IgD-negative memory B cell (primary cell): ENCODE results near the gene ST14. TPM values are rescaled to one million over a fixed set of nuclear protein-coding genes. Genes with fewer than 3 reads are reported as not detected.
"Not testable (repeated sequence)": the region's sequence is repeated elsewhere in the genome, so short reads cannot be mapped to it uniquely, and the experiment has no call there.

Experiments used
- H3K27ac Mint-ChIP-seq, 3 donors: one replicate each; pipeline ENCODE4 v1.8.0; 2020 to 2022; ENCODE audit warnings: mild to moderate bottlenecking in 3 of 3, mixed read lengths in 3 of 3, moderate library complexity in 1 of 3
- H3K27me3 Mint-ChIP-seq: one replicate; pipeline ENCODE4 v1.8.0; 2021; ENCODE audit warnings: mixed read lengths
- H3K36me3 Mint-ChIP-seq: one replicate; pipeline ENCODE4 v1.8.0; 2020; ENCODE audit warnings: mild to moderate bottlenecking, mixed read lengths
- H3K4me1 Mint-ChIP-seq, 3 donors: one replicate each; pipeline ENCODE4 v1.8.0; 2020 to 2022; ENCODE audit warnings: mixed read lengths in 3 of 3, mild to moderate bottlenecking in 1 of 3
- H3K4me3 Mint-ChIP-seq, 4 donors: one replicate each; pipeline ENCODE4 v1.8.0; 2020 to 2022; ENCODE audit warnings: mild to moderate bottlenecking in 4 of 4, mixed read lengths in 4 of 4, moderate library complexity in 3 of 4
- H3K9me3 Mint-ChIP-seq, 3 donors: one replicate each; pipeline ENCODE4 v1.8.0; 2020 to 2021; ENCODE audit warnings: mixed read lengths in 3 of 3, mild to moderate bottlenecking in 1 of 3
- polyA plus RNA-seq: library from polyadenylated mRNA; unstranded; fragments of 300-500 nt; fragmentation: Illumina TruSeq; gene quantifications from one replicate; pipeline ENCODE4 v1.2.3, GENCODE V29; 2021

Gene ST14
- polyA plus RNA-seq, 1 donor from 2014 or later, result 94.1 TPM

DNA sequence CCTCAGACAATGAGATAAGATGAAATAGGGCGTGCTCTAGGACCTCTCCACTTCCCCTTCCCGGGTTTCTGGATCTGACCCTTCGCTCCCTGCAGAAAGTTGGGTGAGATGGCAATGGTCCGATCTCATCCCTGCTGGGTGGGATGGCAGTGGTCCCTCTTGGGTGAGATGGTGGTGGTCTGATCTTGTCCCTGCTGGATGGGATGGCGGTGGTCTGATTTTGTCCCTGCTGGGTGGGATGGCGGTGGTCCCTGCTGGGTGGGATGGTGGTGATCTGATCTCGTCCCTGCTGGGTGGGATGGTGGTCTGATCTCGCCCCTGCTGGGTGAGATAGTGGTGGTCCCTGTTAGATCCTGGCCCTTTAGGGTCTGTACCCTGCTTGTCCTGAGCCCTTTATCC is 21.3 kb downstream of the ST14 start:
- Mint-ChIP-seq H3K27me3 (peaks cover 2% of the 10 kb centered on the region), H3K27ac (peak overlapping the region; percentile 94 to 100 (median 99)), H3K4me1 (peaks cover 30 to 52% (median 42%) of the 10 kb centered on the region in 3 donors), H3K4me3 (peak overlapping the region; percentile 44 to 94 (median 84)), H3K36me3 (peaks cover 4% of the 10 kb centered on the region), H3K9me3 (peaks cover 0 to 1% (median 0%) of the 10 kb centered on the region in 3 donors)

DNA sequence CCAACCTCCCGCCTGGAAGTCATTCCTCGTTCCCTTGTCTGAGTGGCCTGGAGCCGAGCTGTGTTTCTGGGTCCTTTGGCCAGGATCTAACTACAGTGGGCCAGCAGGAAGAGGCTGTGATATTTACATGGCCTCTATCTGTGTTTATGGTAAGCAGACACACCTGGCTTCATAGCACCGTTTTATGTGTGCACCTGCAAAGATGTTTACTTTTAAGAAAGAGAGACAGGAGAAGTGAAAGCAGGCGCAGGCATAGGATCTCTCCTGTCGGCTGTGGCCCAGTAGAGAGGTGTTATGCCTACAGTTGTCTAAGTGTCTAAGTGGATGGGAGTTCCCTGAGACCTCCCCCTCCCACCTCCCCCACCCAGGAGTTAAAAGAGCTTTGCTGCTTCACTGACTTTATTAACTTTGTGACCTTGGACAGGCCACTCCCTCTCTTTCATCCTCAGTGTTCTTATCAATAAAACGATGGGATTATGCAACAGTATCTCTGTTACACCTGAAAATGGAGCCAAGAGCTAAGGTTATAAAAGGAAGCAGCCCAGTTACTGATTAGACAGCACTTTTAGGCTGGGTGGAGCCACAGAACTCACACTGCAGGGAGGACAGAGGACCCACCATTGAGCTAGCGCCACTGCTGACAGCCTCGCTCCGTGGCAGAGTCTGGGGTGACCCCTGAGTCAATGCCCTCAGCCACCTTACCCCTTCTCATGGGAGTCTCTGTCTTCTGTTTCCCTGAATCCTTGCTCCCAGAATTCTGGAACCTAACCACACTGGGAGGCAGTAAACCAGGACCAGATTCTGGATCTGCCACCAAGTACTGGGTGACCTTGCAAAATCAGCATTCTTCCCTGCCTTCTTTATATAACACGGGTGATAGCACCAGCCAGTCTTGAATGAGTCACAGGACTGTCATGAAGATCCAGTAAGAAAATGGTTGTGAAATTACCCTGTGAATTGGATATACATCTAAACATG is 22.0 kb downstream of the ST14 start:
- Mint-ChIP-seq H3K4me1 (peaks cover 33 to 50% (median 41%) of the 10 kb centered on the region in 3 donors), H3K36me3 (peaks cover 3% of the 10 kb centered on the region)

DNA sequence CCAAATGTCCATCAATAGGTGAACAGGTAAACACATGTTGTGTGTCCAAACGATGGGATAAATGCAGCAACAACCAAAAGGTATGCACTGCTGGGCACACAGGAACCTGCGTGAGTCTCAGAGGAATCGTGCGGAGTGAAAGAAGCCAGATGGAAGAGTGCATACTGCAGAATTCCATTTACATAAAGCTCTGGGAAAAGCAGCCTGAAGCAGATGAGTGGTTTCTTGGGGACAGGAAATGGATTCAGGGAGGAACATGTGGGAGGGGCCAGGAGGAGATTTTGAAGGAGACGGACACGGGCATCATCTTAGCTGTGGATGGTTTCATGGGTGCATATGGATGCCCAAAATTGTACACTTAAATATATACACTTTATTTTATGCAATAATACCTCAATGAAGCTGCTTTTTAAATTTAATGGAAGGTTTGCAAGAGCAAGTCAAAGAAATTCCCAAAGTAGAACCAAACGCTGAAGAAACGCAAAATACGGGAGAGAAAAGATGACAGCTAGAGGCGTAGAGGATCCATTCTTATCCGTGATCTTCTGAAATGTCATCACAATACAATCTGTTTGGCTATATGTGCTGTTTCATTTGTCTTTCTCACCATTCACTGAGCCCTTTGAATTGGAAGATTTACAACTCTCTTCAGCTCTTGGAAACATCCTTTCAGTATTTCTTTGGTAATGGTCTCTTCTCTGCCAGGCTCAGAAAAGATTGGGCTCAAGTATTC is 24.5 kb downstream of the ST14 start:
- Mint-ChIP-seq H3K27ac (peak overlapping the region in 2 of 3 donors; percentile 67 to 75), H3K4me1 (peaks cover 33 to 39% (median 35%) of the 10 kb centered on the region in 3 donors), H3K27me3 (peaks cover 2% of the 10 kb centered on the region), H3K9me3 (no peaks in the 10 kb centered on the region), H3K36me3 (peaks cover 6% of the 10 kb centered on the region), H3K4me3 (peak overlapping the region in 1 of 4 donors; percentile 65)

More for the DNA sequence above, 22.0 kb downstream of the ST14 start:
- Mint-ChIP-seq H3K4me3 (peak overlapping the region; percentile 44 to 94 (median 84)), H3K27ac (peak overlapping the region; percentile 94 to 100 (median 99)), H3K27me3 (peaks cover 2% of the 10 kb centered on the region), H3K9me3 (no peaks in the 10 kb centered on the region)

DNA sequence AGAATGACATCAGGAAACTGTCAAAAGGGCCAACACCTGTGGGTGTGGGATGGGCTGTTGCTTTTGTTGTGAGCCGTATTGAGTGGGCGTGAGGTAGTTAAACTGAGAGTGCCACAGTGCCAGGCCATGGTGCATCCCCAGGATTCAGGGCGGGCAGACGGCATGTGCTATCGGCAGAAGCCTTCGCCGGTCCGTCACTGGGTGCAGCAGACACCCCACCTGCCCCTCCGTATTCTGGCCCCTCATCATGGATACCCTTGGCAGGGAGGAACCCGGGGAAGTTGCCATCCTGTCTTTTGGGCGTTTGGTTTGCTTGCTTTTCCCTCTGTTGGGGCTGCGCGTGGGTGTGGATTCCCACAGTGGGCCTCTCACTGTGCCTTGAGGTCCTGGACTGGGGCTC is 27.5 kb downstream of the ST14 start:
- peaks cover 9% of the 10 kb centered on the region for H3K36me3 Mint-ChIP-seq
- H3K27ac Mint-ChIP-seq, result peak overlapping the region in 2 of 3 donors; percentile 45 to 80
- no peaks in the 10 kb centered on the region for H3K9me3 Mint-ChIP-seq
- no peaks in the 10 kb centered on the region for H3K27me3 Mint-ChIP-seq
- no peak overlapping the region for H3K4me3 Mint-ChIP-seq
- H3K4me1 Mint-ChIP-seq, result peaks cover 11% of the 10 kb centered on the region in 3 donors

DNA sequence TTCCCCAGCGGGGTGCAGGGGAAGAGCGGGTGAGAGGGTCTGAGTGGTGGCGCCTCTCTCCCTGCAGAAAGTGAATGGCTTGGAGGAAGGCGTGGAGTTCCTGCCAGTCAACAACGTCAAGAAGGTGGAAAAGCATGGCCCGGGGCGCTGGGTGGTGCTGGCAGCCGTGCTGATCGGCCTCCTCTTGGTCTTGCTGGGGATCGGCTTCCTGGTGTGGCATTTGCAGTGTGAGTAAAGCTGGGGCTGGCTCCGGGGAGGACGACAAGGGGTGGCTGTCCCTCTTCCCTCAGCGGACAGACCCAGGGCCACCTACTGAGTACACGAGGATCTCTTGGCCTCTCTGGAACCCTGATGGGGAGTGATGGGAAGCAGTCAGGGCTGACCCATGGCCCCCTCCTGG is 28.5 kb downstream of the ST14 start:
- Mint-ChIP-seq H3K4me3 (no peak overlapping the region), H3K9me3 (no peaks in the 10 kb centered on the region), H3K4me1 (peaks cover 7 to 11% (median 10%) of the 10 kb centered on the region in 3 donors), H3K27ac (no peak overlapping the region), H3K27me3 (no peaks in the 10 kb centered on the region), H3K36me3 (peaks cover 9% of the 10 kb centered on the region)

DNA sequence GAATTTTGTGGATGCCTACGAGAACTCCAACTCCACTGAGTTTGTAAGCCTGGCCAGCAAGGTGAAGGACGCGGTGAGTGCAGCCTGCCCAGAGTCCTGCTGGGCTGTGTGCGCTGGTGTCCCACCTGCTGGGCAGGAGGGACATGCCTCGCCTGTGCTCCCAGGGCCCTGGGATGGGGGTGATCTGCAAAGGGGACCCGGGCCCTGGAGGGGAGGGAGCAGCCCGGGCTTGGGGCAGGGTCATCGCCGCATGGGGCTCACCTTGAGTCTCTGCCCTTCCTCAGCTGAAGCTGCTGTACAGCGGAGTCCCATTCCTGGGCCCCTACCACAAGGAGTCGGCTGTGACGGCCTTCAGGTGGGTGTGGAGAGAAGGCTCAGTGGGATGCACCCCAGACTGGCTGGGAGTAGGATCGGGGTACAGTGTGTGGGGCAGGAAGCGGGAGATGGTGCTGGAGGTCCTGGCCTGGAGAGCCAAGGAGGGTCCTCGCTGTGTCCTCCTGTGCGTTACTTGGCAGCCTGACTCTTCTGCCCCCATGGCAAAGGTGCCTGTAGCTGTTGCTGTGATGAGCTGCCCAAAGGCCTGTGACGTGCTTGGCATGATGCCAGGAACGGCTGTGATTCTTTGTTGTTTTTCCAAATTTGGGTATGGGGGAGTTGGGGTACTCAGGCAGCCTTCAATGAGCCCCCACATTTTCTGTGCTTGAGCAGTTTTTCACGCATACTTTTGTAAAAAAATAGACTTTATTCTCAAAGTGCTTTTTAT is 29.2 kb downstream of the ST14 start:
- peaks cover 9% of the 10 kb centered on the region for H3K36me3 Mint-ChIP-seq
- H3K4me1 Mint-ChIP-seq, result peaks cover 6 to 11% (median 7%) of the 10 kb centered on the region in 3 donors
- no peaks in the 10 kb centered on the region for H3K27me3 Mint-ChIP-seq
- H3K4me3 Mint-ChIP-seq, result peak overlapping the region in 2 of 4 donors; percentile 9 to 47
- peak overlapping the region in 1 of 3 donors; percentile 74 for H3K27ac Mint-ChIP-seq
- no peaks in the 10 kb centered on the region for H3K9me3 Mint-ChIP-seq

DNA sequence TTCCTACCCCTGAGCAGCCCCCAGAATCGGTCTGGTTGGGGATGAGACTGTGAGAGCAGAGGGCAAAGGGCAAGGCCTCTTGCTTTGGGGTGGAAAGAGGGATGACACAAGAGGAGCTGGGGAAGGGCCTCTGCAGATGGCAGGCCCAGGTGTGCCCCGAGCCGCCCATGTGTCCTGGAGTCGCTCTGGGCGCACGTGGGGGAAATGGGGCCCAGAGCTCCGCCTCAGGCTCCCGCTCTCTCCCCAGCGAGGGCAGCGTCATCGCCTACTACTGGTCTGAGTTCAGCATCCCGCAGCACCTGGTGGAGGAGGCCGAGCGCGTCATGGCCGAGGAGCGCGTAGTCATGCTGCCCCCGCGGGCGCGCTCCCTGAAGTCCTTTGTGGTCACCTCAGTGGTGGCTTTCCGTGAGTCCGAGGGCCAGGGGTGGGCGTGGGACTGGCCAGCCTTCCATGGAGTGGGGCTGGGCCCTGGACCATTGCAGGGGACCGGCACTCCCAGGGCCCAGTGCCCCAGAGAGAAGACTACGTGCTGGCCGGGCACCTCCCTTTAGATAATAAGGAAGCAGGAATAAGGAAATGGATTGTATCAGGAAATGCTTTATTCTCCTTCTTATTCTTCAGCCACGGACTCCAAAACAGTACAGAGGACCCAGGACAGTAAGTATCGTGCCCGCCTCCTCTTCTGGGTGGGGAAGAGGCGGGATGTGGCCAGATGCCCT is 30.1 kb downstream of the ST14 start:
- Mint-ChIP-seq H3K36me3 (peaks cover 10% of the 10 kb centered on the region), H3K27ac (peak overlapping the region in 1 of 3 donors; percentile 74), H3K27me3 (no peaks in the 10 kb centered on the region), H3K4me1 (peaks cover 0 to 11% (median 3%) of the 10 kb centered on the region in 3 donors), H3K9me3 (no peaks in the 10 kb centered on the region), H3K4me3 (no peak overlapping the region)

DNA sequence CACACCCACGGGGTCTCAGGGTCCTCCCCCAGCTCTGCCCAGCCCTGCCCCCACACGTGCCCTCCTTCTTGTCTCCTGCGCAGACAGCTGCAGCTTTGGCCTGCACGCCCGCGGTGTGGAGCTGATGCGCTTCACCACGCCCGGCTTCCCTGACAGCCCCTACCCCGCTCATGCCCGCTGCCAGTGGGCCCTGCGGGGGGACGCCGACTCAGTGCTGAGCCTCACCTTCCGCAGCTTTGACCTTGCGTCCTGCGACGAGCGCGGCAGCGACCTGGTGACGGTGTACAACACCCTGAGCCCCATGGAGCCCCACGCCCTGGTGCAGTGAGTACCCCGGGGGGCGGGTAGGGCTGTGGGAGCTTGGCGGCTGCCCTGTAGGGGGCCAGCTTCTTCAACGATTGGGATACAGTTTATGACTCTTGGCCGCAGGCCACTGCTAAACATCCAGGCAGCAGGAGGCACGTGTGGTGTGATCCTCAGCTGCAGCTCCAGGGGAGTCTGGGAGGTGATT is 30.8 kb downstream of the ST14 start:
- H3K4me1 Mint-ChIP-seq, result peaks cover 0 to 11% (median 3%) of the 10 kb centered on the region in 3 donors
- H3K27ac Mint-ChIP-seq, result no peak overlapping the region
- peaks cover 8% of the 10 kb centered on the region for H3K36me3 Mint-ChIP-seq
- no peaks in the 10 kb centered on the region for H3K27me3 Mint-ChIP-seq
- H3K4me3 Mint-ChIP-seq, result no peak overlapping the region
- no peaks in the 10 kb centered on the region for H3K9me3 Mint-ChIP-seq

DNA sequence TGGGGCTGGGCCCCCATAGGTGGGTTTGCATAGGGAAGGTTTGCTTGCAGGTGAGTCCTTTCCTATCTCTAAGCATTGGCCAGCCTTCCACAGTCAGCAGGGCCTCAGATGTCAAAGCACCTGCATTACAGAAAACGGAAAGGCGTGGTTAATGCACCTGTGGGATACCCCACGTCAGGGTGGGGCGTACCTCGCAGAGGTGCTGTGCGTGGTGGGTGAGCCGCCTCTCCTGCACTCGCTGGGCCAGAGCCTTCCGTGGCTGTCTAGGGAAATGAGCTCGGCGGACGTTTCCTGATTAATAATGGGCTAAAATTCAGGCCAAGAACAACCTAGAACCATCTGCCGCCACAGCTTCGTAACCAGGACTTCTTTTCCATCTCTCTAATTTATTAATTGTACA is 32.3 kb downstream of the ST14 start:
- Mint-ChIP-seq H3K36me3 (peaks cover 6% of the 10 kb centered on the region), H3K9me3 (no peaks in the 10 kb centered on the region), H3K4me1 (peaks cover 0 to 1% (median 0%) of the 10 kb centered on the region in 3 donors), H3K27ac (no peak overlapping the region), H3K27me3 (no peaks in the 10 kb centered on the region), H3K4me3 (no peak overlapping the region)

DNA sequence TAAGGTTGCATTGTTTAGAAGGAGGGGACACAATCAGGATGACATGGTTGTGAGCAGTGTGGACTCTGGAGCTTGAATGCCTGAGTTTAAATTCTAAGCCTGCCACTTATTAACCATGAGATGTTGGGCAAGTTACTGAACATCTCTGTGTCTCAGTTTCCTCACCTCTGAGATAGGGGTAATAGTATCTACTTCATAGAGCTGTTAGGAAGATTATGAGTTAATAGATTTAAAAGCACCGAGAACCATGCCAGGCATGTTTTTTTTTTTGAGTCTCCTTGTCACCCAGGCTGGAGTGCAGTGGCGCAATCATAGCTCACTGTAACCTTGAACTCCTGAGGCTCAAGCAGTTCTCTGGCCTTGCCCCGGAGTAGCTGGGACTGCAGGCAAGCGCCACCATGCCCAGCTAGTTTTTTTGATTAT is 33.3 kb downstream of the ST14 start:
- H3K9me3 Mint-ChIP-seq, result no peaks in the 10 kb centered on the region
- H3K27ac Mint-ChIP-seq, result peak overlapping the region in 1 of 3 donors; percentile 32
- H3K27me3 Mint-ChIP-seq, result no peaks in the 10 kb centered on the region
- H3K4me1 Mint-ChIP-seq, result no peaks in the 10 kb centered on the region
- no peak overlapping the region for H3K4me3 Mint-ChIP-seq
- H3K36me3 Mint-ChIP-seq, result peaks cover 5% of the 10 kb centered on the region

DNA sequence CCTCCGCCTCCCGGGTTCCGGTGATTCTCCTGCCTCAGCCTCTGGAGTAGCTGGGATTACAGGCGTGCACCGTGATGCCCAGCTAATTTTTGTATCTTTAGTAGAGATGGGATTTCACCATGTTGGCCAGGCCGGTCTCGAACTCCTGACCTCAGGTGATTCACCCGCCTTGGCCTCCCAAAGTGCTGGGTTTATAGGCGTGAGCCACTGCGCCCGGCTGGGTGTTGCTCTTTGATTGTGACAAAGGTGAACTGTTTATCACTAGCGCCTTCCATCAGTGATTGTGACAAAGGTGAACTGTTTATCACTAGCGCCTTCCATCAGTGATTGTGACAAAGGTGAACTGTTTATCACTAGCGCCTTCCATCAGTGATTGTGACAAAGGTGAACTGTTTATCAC is 34.0 kb downstream of the ST14 start:
- not testable (repeated sequence) for H3K27ac Mint-ChIP-seq

DNA sequence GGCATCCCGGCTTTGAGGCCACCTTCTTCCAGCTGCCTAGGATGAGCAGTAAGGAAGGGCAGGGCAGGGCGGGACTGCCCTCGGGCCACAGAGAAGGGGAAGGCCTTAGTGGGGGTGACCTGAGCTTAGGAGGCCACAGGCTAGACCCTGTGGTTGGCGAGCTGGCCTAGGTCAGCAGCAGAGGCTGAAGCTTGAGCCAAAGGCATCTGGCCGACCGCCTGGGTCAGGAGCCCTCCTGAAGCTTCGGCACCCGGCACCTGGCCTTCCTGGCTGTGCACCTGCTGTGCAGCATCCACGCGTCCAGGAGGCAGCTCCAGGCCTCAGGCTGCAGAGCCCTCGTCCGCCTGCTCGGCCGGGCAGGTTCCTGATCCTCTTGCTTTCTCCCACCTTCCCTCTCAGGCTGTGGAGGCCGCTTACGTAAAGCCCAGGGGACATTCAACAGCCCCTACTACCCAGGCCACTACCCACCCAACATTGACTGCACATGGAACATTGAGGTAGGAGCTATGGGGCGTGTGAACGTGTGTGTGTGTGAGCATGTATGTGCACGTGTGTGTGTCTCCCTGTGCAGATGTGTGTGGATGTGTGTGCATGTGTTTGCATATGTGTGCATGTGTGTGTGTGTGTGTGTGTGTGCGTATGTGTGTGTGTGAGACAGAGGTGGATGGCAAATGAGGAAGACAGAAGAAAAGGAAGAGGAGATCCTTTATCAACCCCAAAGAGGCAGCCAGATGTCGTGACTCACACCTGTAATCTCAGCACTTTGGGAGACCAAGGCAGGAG is 34.9 kb downstream of the ST14 start:
- no peak overlapping the region for H3K4me3 Mint-ChIP-seq
- no peaks in the 10 kb centered on the region for H3K9me3 Mint-ChIP-seq
- H3K36me3 Mint-ChIP-seq, result peaks cover 5% of the 10 kb centered on the region
- H3K27ac Mint-ChIP-seq, result peak overlapping the region in 1 of 3 donors; percentile 64
- no peaks in the 10 kb centered on the region for H3K4me1 Mint-ChIP-seq
- H3K27me3 Mint-ChIP-seq, result no peaks in the 10 kb centered on the region

More for the DNA sequence above, 34.0 kb downstream of the ST14 start:
- H3K9me3 Mint-ChIP-seq, H3K27me3 Mint-ChIP-seq, H3K4me1 Mint-ChIP-seq, H3K36me3 Mint-ChIP-seq, H3K4me3 Mint-ChIP-seq: not testable (repeated sequence)

DNA sequence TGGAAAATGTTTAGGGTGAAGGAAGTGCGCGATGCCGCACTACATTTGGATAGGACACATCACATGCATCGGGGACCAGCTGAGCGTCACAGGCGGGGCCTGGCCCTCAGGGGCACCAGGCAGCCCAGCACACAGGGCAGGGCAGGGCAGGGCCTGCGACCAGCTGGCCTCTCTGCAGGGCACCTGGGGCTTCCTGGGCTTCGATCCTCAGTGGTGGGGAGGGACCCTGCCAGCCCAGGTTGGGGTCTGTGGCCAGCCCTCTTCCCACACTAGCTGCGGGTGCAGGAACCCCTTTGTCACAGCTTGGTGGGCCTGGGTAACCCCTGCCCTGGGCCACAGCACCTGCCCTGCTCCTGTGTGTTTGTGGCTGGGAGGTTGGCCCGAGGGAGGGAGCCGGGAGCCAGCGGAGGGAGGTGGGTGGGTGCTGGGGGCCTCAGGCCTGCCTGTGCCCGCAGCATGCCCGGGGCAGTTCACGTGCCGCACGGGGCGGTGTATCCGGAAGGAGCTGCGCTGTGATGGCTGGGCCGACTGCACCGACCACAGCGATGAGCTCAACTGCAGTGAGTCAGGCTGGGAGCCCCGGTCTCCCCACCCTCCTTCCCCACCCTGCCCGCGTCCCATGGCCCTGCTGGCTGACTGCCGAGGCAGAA is 37.9 kb downstream of the ST14 start:
- Mint-ChIP-seq H3K27ac (no peak overlapping the region), H3K27me3 (no peaks in the 10 kb centered on the region), H3K4me3 (no peak overlapping the region), H3K4me1 (peaks cover 0 to 9% (median 7%) of the 10 kb centered on the region in 3 donors), H3K9me3 (no peaks in the 10 kb centered on the region), H3K36me3 (peaks cover 8% of the 10 kb centered on the region)
